ENCODE results near the gene MIPOL1.

The MIPOL1 gene

DNA sequence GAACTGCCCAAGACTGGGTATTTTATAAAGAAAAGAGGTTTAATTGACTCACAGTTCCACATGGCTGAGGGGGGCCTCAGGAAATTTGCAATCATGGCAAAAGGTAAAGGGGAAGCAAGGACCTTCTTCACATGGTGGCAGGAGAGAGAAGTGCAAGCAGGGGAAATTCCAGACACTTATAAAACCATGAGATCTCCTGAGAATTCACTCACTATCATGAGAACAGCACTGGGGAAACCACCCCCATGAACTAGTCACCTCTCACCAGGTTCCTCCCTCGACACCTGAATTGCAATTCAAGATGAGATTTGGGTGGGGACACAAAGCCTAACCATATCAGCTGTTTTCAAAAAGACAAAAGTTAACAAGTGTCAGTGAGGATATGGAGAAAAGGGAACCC lies 284.7 kb downstream of the MIPOL1 start:
- H2AFZ ChIP-seq (ENCODE audit: low read length) = no peak overlapping the region
- H3F3A ChIP-seq (ENCODE audit: insufficient read depth, low read length) = no peaks in the 10 kb centered on the region
- no peak overlapping the region for H3K27ac ChIP-seq (ENCODE audit: low read depth, low read length, poor library complexity, severe bottlenecking)
- no peak overlapping the region for H3K9ac ChIP-seq (ENCODE audit: low read length)
- no peaks in the 10 kb centered on the region for H3K4me1 ChIP-seq (ENCODE audit: insufficient read depth, low read length, severe bottlenecking)
- no peaks in the 10 kb centered on the region for H3K9me2 ChIP-seq (ENCODE audit: low read depth, low read length)
- H3K9me3 ChIP-seq (ENCODE audit: low read length) = no peaks in the 10 kb centered on the region
- H4K20me1 ChIP-seq (ENCODE audit: insufficient read depth, low read length) = no peaks in the 10 kb centered on the region
- no peaks in the 10 kb centered on the region for H3K27me3 ChIP-seq (ENCODE audit: insufficient read depth, low read length)
- no peak for TF ChIP-seq EZH2 (IDR thresholded peaks at IDR 0.05; ENCODE audit: borderline replicate concordance, low read length)
- TF ChIP-seq, protein P1, sequence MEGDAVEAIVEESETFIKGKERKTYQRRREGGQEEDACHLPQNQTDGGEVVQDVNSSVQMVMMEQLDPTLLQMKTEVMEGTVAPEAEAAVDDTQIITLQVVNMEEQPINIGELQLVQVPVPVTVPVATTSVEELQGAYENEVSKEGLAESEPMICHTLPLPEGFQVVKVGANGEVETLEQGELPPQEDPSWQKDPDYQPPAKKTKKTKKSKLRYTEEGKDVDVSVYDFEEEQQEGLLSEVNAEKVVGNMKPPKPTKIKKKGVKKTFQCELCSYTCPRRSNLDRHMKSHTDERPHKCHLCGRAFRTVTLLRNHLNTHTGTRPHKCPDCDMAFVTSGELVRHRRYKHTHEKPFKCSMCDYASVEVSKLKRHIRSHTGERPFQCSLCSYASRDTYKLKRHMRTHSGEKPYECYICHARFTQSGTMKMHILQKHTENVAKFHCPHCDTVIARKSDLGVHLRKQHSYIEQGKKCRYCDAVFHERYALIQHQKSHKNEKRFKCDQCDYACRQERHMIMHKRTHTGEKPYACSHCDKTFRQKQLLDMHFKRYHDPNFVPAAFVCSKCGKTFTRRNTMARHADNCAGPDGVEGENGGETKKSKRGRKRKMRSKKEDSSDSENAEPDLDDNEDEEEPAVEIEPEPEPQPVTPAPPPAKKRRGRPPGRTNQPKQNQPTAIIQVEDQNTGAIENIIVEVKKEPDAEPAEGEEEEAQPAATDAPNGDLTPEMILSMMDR (IDR thresholded peaks at IDR 0.05; ENCODE audit: low read length) = no peak
- no peak overlapping the region for H3K4me2 ChIP-seq (ENCODE audit: low read length)
- H3K4me3 ChIP-seq (ENCODE audit: low read depth, low read length, poor library complexity, severe bottlenecking) = no peak overlapping the region
- H3K36me3 ChIP-seq (ENCODE audit: insufficient read depth, low read length) = no peaks in the 10 kb centered on the region
- H3K79me2 ChIP-seq (ENCODE audit: insufficient read depth, low read length) = no peaks in the 10 kb centered on the region

DNA sequence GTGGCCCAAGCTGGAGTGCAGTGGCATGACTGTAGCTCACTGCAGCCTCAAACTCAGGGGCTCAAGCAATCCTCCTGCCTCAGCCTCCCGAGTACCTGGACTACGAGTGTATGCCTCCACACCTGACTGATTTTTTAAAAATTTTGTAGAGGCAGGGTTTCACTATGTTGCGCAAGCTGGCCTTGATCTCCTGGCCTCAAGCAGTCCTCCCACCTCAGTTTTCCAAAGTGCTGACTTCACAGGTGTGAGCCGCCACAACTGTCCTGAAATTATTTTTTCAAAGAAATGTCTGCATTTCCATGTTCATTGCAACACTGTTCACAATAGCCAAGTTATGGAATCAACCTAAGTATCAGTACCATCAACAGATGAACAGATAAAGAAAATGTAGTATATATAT lies 285.9 kb downstream of the MIPOL1 start:
- H3K9me3 ChIP-seq (ENCODE audit: low read length) = no peaks in the 10 kb centered on the region
- no peaks in the 10 kb centered on the region for H3K9me2 ChIP-seq (ENCODE audit: low read depth, low read length)
- H3K79me2 ChIP-seq (ENCODE audit: insufficient read depth, low read length) = no peaks in the 10 kb centered on the region
- H2AFZ ChIP-seq (ENCODE audit: low read length) = no peak overlapping the region
- H3F3A ChIP-seq (ENCODE audit: insufficient read depth, low read length) = no peaks in the 10 kb centered on the region
- no peaks in the 10 kb centered on the region for H3K27me3 ChIP-seq (ENCODE audit: insufficient read depth, low read length)
- H3K4me1 ChIP-seq (ENCODE audit: insufficient read depth, low read length, severe bottlenecking) = no peaks in the 10 kb centered on the region
- H3K27ac ChIP-seq (ENCODE audit: low read depth, low read length, poor library complexity, severe bottlenecking) = no peak overlapping the region
- H3K4me2 ChIP-seq (ENCODE audit: low read length) = no peak overlapping the region
- no peak overlapping the region for H3K9ac ChIP-seq (ENCODE audit: low read length)
- no peak for TF ChIP-seq EZH2 (IDR thresholded peaks at IDR 0.05; ENCODE audit: borderline replicate concordance, low read length)
- TF ChIP-seq, protein P1 (IDR thresholded peaks at IDR 0.05; ENCODE audit: low read length) = no peak
- H3K4me3 ChIP-seq (ENCODE audit: low read depth, low read length, poor library complexity, severe bottlenecking) = no peak overlapping the region
- H4K20me1 ChIP-seq (ENCODE audit: insufficient read depth, low read length) = no peaks in the 10 kb centered on the region
- H3K36me3 ChIP-seq (ENCODE audit: insufficient read depth, low read length) = no peaks in the 10 kb centered on the region

DNA sequence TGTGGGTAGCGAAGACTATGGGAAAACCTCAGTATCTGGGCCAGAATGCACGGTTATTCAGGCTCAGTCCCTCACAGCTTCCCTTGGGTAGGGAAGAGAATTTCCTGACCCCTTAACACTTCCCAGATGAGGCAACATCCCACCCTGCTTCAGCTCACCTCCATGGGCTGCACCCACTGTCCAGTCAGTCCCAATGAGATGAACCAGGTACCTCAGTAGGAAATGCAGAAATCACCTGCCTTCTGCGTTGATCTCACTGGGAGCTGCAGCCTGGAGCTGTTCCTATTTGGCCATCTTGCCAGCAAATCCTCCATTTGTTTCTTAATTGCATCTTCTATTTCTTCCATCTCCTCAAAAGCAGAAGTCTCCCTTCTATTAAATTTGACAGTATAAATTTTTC lies 292.9 kb downstream of the MIPOL1 start:
- no peaks in the 10 kb centered on the region for H3K36me3 ChIP-seq (ENCODE audit: insufficient read depth, low read length)
- no peak for TF ChIP-seq EZH2 (IDR thresholded peaks at IDR 0.05; ENCODE audit: borderline replicate concordance, low read length)
- TF ChIP-seq, protein P1 (IDR thresholded peaks at IDR 0.05; ENCODE audit: low read length) = no peak
- no peaks in the 10 kb centered on the region for H4K20me1 ChIP-seq (ENCODE audit: insufficient read depth, low read length)

More for the DNA sequence above, 292.9 kb downstream of the MIPOL1 start:
- H2AFZ ChIP-seq (ENCODE audit: low read length) = no peak overlapping the region
- no peaks in the 10 kb centered on the region for H3F3A ChIP-seq (ENCODE audit: insufficient read depth, low read length)
- H3K27me3 ChIP-seq (ENCODE audit: insufficient read depth, low read length) = no peaks in the 10 kb centered on the region
- H3K27ac ChIP-seq (ENCODE audit: low read depth, low read length, poor library complexity, severe bottlenecking) = no peak overlapping the region
- H3K79me2 ChIP-seq (ENCODE audit: insufficient read depth, low read length) = no peaks in the 10 kb centered on the region
- H3K9me3 ChIP-seq (ENCODE audit: low read length) = no peaks in the 10 kb centered on the region
- no peak overlapping the region for H3K9ac ChIP-seq (ENCODE audit: low read length)
- H3K4me3 ChIP-seq (ENCODE audit: low read depth, low read length, poor library complexity, severe bottlenecking) = no peak overlapping the region
- H3K9me2 ChIP-seq (ENCODE audit: low read depth, low read length) = no peaks in the 10 kb centered on the region
- H3K4me2 ChIP-seq (ENCODE audit: low read length) = no peak overlapping the region
- no peaks in the 10 kb centered on the region for H3K4me1 ChIP-seq (ENCODE audit: insufficient read depth, low read length, severe bottlenecking)
